ENCODE data around the gene CKLF. TPM values are rescaled to one million over a fixed set of nuclear protein-coding genes. Genes with fewer than 3 reads are reported as not detected.
"Not testable (repeated sequence)": the region's sequence is repeated elsewhere in the genome, so short reads cannot be mapped to it uniquely, and the experiment has no call there.

CKLF gene
- total RNA-seq (2014; rRNA removed): 84.8 and 111 TPM in 2 replicates
- polyA plus RNA-seq (2012): 137 TPM

- DNase-seq (ENCODE audit: low read depth): peak; percentile 86
Observed at GRCh38 chr16:66552286-66553177, at the start of gene CKLF. Gene CKLF (plus strand): TSS chr16:66552576. CDS start chr16:66552716, 140 bp downstream.

- no peak for DNase-seq (ENCODE audit: low read depth)
Observed at GRCh38 chr16:66503030-66503429, 49.3 kb upstream of the CKLF start.

- DNase-seq (ENCODE audit: low read depth): no peak
Observed at GRCh38 chr16:66503612-66504011, 48.8 kb upstream of the CKLF start.

- DNase-seq (ENCODE audit: low read depth): no peak
Observed at GRCh38 chr16:66507731-66508239, 44.6 kb upstream of the CKLF start.

- no peak for DNase-seq (ENCODE audit: low read depth)
Observed at GRCh38 chr16:66508248-66508913, 44.0 kb upstream of the CKLF start.

- no peak for DNase-seq (ENCODE audit: low read depth)
Observed at GRCh38 chr16:66508914-66509496, 43.4 kb upstream of the CKLF start.

- no peak for DNase-seq (ENCODE audit: low read depth)
Observed at GRCh38 chr16:66509576-66509975, 42.8 kb upstream of the CKLF start.

GRCh38 chr16:66510298-66510697 lies 42.1 kb upstream of the CKLF start:
- DNase-seq (ENCODE audit: low read depth): no peak

GRCh38 chr16:66510711-66511601 lies 41.4 kb upstream of the CKLF start:
- no peak for DNase-seq (ENCODE audit: low read depth)

- DNase-seq (ENCODE audit: low read depth): peak; percentile 75
Observed at GRCh38 chr16:66511602-66512271, 40.6 kb upstream of the CKLF start.

- peak; percentile 47 for DNase-seq (ENCODE audit: low read depth)
Observed at GRCh38 chr16:66512272-66513110, 39.9 kb upstream of the CKLF start.

- no peak for DNase-seq (ENCODE audit: low read depth)
Observed at GRCh38 chr16:66513111-66513723, 39.2 kb upstream of the CKLF start.

GRCh38 chr16:66514391-66514790 lies 38.0 kb upstream of the CKLF start:
- not testable (repeated sequence) for DNase-seq (ENCODE audit: low read depth)

- not testable (repeated sequence) for DNase-seq (ENCODE audit: low read depth)
Observed at GRCh38 chr16:66514980-66515595, 37.3 kb upstream of the CKLF start.

GRCh38 chr16:66515596-66516508 lies 36.5 kb upstream of the CKLF start:
- peak; percentile 65 for DNase-seq (ENCODE audit: low read depth)

GRCh38 chr16:66516509-66516807 lies 35.9 kb upstream of the CKLF start:
- no peak for DNase-seq (ENCODE audit: low read depth)

- peak; percentile 99 for DNase-seq (ENCODE audit: low read depth)
Observed at GRCh38 chr16:66516808-66517585, 35.4 kb upstream of the CKLF start.
